Measurements from ENCODE around the gene RNF144A. TPM values are rescaled to one million over a fixed set of nuclear protein-coding genes. Genes with fewer than 3 reads are reported as not detected.
A peak's percentile ranks its signal among the peaks of the same experiment; 100 is the strongest.

Gene RNF144A
- polyA plus RNA-seq, 3 donors: 0.30 to 0.68 (median 0.48) TPM

- WGBS (ENCODE audit: insufficient coverage): 100% methylated on average over 2 of the region's 5 CpGs
Observed at GRCh38 chr2:6972067-6972710, 55.0 kb downstream of the RNF144A start.

GRCh38 chr2:6973895-6974545, 56.8 kb downstream of the RNF144A start:
- no peak overlapping the region for H3K27ac Mint-ChIP-seq
- Histone ChIP-seq H3K4me2 (replicated peaks; ENCODE audit: extremely low read depth, low read length, poor library complexity, severe bottlenecking) (no peak overlapping the region), H3K9me3 (replicated peaks in 1 of 2; ENCODE audit: control insufficient read depth in 1 of 2, insufficient read depth in 1 of 2, low read length in 2 of 2) (no peaks in the 10 kb centered on the region), H3K79me2 (ENCODE audit: insufficient read depth, low read length) (no peaks in the 10 kb centered on the region), H3K36me3 (replicated peaks in 1 of 2; ENCODE audit: control insufficient read depth in 1 of 2, insufficient read depth in 2 of 2, low read length in 2 of 2) (no peaks in the 10 kb centered on the region), H2AFZ (ENCODE audit: insufficient read depth, low read depth, low read length, poor library complexity, severe bottlenecking) (no peak overlapping the region), H3K27me3 (ENCODE audit: control insufficient read depth in 2 of 2, insufficient read depth in 2 of 2, low read length in 2 of 2) (no peaks in the 10 kb centered on the region), H4K20me1 (ENCODE audit: insufficient read depth, low read length) (no peaks in the 10 kb centered on the region), H3K4me1 (ENCODE audit: control insufficient read depth in 1 of 2, insufficient read depth in 2 of 2, low read length in 2 of 2) (no peaks in the 10 kb centered on the region), H3K4me3 (replicated peaks in 1 of 3; ENCODE audit: low read depth in 2 of 3, low read length in 3 of 3) (no peak overlapping the region), H3K27ac (ENCODE audit: low read depth in 1 of 2, low read length in 2 of 2) (no peak overlapping the region), H3K9ac (ENCODE audit: insufficient read depth, low read length, poor library complexity, severe bottlenecking) (no peak overlapping the region)
- intact Hi-C loops (cut with micrococcal nuclease): no loop called here
- peaks cover 0 to 8% (median 0%) of the 10 kb centered on the region in 7 donors for H3K9me3 Mint-ChIP-seq
- TF ChIP-seq CTCF (IDR thresholded peaks at IDR 0.05): no peak
- H3K27me3 Mint-ChIP-seq (ENCODE audit: low read depth in 3 of 3): peaks cover 0 to 2% (median 0%) of the 10 kb centered on the region in 3 donors
- 100% methylated on average over 1 of the region's 7 CpGs for WGBS (ENCODE audit: insufficient coverage)
- peaks cover 7 to 12% of the 10 kb centered on the region in 2 donors for H3K36me3 Mint-ChIP-seq
- no peak overlapping the region for H3K4me3 Mint-ChIP-seq
- DNase-seq: no peak
- H3K4me1 Mint-ChIP-seq: no peaks in the 10 kb centered on the region

More at GRCh38 chr2:6972067-6972710, 55.0 kb downstream of the RNF144A start:
- intact Hi-C loops (cut with micrococcal nuclease): no loop called here
- Histone ChIP-seq H3K4me1 (ENCODE audit: control insufficient read depth in 1 of 2, insufficient read depth in 2 of 2, low read length in 2 of 2) (no peaks in the 10 kb centered on the region), H3K9ac (ENCODE audit: insufficient read depth, low read length, poor library complexity, severe bottlenecking) (no peak overlapping the region), H3K79me2 (ENCODE audit: insufficient read depth, low read length) (no peaks in the 10 kb centered on the region), H3K4me3 (replicated peaks in 1 of 3; ENCODE audit: low read depth in 2 of 3, low read length in 3 of 3) (no peak overlapping the region), H3K27ac (ENCODE audit: low read depth in 1 of 2, low read length in 2 of 2) (no peak overlapping the region), H3K27me3 (ENCODE audit: control insufficient read depth in 2 of 2, insufficient read depth in 2 of 2, low read length in 2 of 2) (no peaks in the 10 kb centered on the region), H4K20me1 (ENCODE audit: insufficient read depth, low read length) (no peaks in the 10 kb centered on the region), H3K9me3 (replicated peaks in 1 of 2; ENCODE audit: control insufficient read depth in 1 of 2, insufficient read depth in 1 of 2, low read length in 2 of 2) (no peaks in the 10 kb centered on the region), H2AFZ (ENCODE audit: insufficient read depth, low read depth, low read length, poor library complexity, severe bottlenecking) (no peak overlapping the region), H3K36me3 (replicated peaks in 1 of 2; ENCODE audit: control insufficient read depth in 1 of 2, insufficient read depth in 2 of 2, low read length in 2 of 2) (no peaks in the 10 kb centered on the region), H3K4me2 (replicated peaks; ENCODE audit: extremely low read depth, low read length, poor library complexity, severe bottlenecking) (no peak overlapping the region)
- no peak overlapping the region for H3K4me3 Mint-ChIP-seq
- no peak for DNase-seq
- no peak for TF ChIP-seq CTCF (IDR thresholded peaks at IDR 0.05)
- H3K27me3 Mint-ChIP-seq (ENCODE audit: low read depth in 3 of 3): peaks cover 0 to 2% (median 0%) of the 10 kb centered on the region in 3 donors
- peak overlapping the region in 2 of 7 donors; percentile 7 to 17 for H3K27ac Mint-ChIP-seq
- peaks cover 0 to 6% (median 0%) of the 10 kb centered on the region in 7 donors for H3K9me3 Mint-ChIP-seq
- H3K36me3 Mint-ChIP-seq: peaks cover 7 to 12% of the 10 kb centered on the region in 2 donors
- H3K4me1 Mint-ChIP-seq: no peaks in the 10 kb centered on the region

Data from CD14-positive monocyte (primary cell).